OCI-LY1 (cell line): ENCODE results near the gene MBTD1.

ENCODE experiments used
- CTCF ChIP-seq: fragments of 200-600 bp; sonication (generic), shearing (Covaris generic); IDR thresholded peaks from 2 replicates; pipeline ENCODE4 v1.5.1; 2017; ENCODE audit warnings: mild to moderate bottlenecking, antibody characterized with exemption, low read length, moderate library complexity, mixed read lengths
- EZH2 ChIP-seq: fragments of 200-600 bp; sonication (generic), shearing (Covaris generic); IDR thresholded peaks from 2 replicates; pipeline ENCODE4 v1.8.0; 2017; ENCODE audit warnings: borderline replicate concordance, mixed run types, mild to moderate bottlenecking, antibody characterized with exemption, low read length, moderate library complexity, mixed read lengths

GRCh38 chr17:51251010-51251409 is 8.8 kb downstream of the MBTD1 start:
- TF ChIP-seq CTCF (no peak), EZH2 (no peak)
